Activated T-helper 17 cell treated with anti-CD3 and anti-CD28 coated beads, Interleukin-2, amount 50 U/mL, for 72 hours (primary cell): Measurements from ENCODE around the gene CD55. TPM values are rescaled to one million over a fixed set of nuclear protein-coding genes. Genes with fewer than 3 reads are reported as not detected.
"Not testable (repeated sequence)": the region's sequence is repeated elsewhere in the genome, so short reads cannot be mapped to it uniquely, and the experiment has no call there.

Experiments
- ATAC-seq: fragments of 150-1000 bp; cut with Tn5 transposase; replicated peaks from 2 replicates; pipeline ENCODE4 v1.10.0; 2021; ENCODE audit warnings: mild to moderate bottlenecking, moderate library complexity
- H3K27ac Mint-ChIP-seq: one replicate; pipeline ENCODE4 v1.8.0; 2022; ENCODE audit warnings: mixed read lengths
- H3K27me3 Mint-ChIP-seq: one replicate; pipeline ENCODE4 v1.8.0; 2022; ENCODE audit warnings: mixed read lengths
- H3K36me3 Mint-ChIP-seq: one replicate; pipeline ENCODE4 v1.8.0; 2022; ENCODE audit warnings: low read depth, mild to moderate bottlenecking, mixed read lengths
- H3K4me1 Mint-ChIP-seq: one replicate; pipeline ENCODE4 v1.8.0; 2022; ENCODE audit warnings: mixed read lengths
- H3K4me3 Mint-ChIP-seq: one replicate; pipeline ENCODE4 v1.8.0; 2022; ENCODE audit warnings: mild to moderate bottlenecking, mixed read lengths
- H3K9me3 Mint-ChIP-seq: one replicate; pipeline ENCODE4 v1.8.0; 2022; ENCODE audit warnings: mixed read lengths
- total RNA-seq, 2 donors: library from RNA; stranded (reverse); gene quantifications; one replicate each; pipeline ENCODE4 v1.2.3, GENCODE V29; 2022

Gene CD55
- total RNA-seq, 2 donors from 2014 or later: 29.0 to 61.8 TPM

DNA sequence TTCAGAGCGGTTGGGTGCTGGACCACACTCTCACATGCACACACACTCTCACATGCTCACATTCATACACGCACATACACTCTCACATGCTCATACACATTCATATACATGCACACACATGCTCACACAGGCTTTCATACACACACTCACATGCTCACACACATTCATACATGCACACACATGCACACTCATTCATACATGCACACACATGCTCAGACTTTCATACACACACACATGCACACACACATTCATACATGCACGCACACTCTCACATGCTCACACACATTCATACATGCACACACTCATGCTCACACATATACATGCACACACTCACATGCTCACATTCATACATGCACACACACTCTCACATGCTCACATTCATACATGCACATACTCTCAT, 6.0 kb upstream of the CD55 start:
- Mint-ChIP-seq H3K27ac (no peak overlapping the region), H3K36me3 (no peaks in the 10 kb centered on the region), H3K4me3 (no peak overlapping the region), H3K4me1 (no peaks in the 10 kb centered on the region), H3K27me3 (no peaks in the 10 kb centered on the region), H3K9me3 (no peaks in the 10 kb centered on the region)
- no peak for ATAC-seq

DNA sequence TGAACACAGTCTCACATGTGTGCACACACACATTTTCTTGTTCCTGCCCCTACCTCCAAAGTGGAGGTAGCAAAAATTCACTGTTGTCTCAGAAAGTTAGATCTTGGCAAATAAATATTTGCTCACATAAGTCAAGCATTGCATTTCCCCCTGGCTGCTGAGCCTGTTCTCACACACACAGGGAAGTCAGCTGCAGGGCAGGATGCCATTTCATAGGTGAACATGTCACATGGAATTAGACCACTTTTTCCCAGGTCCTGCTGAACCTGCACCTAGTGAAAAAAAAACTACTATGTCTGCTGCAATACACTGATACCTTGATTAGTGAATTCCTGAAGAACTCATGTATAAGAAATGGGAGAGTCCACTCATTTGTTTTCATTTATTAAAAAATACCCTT, 5.3 kb upstream of the CD55 start:
- no peaks in the 10 kb centered on the region for H3K9me3 Mint-ChIP-seq
- no peak overlapping the region for H3K27ac Mint-ChIP-seq
- H3K4me1 Mint-ChIP-seq: no peaks in the 10 kb centered on the region
- no peaks in the 10 kb centered on the region for H3K27me3 Mint-ChIP-seq
- H3K36me3 Mint-ChIP-seq: peaks cover 3% of the 10 kb centered on the region
- H3K4me3 Mint-ChIP-seq: no peak overlapping the region
- ATAC-seq: no peak

GRCh38 chr1:207316622-207317391, 4.7 kb upstream of the CD55 start:
- no peaks in the 10 kb centered on the region for H3K9me3 Mint-ChIP-seq
- no peak overlapping the region for H3K27ac Mint-ChIP-seq
- H3K4me1 Mint-ChIP-seq: no peaks in the 10 kb centered on the region
- ATAC-seq: no peak
- no peaks in the 10 kb centered on the region for H3K27me3 Mint-ChIP-seq
- no peak overlapping the region for H3K4me3 Mint-ChIP-seq
- peaks cover 9% of the 10 kb centered on the region for H3K36me3 Mint-ChIP-seq

GRCh38 chr1:207317561-207317960, 3.9 kb upstream of the CD55 start:
- no peaks in the 10 kb centered on the region for H3K27me3 Mint-ChIP-seq
- H3K36me3 Mint-ChIP-seq: peaks cover 16% of the 10 kb centered on the region
- no peak overlapping the region for H3K27ac Mint-ChIP-seq
- ATAC-seq: no peak
- no peak overlapping the region for H3K4me3 Mint-ChIP-seq
- no peaks in the 10 kb centered on the region for H3K9me3 Mint-ChIP-seq
- H3K4me1 Mint-ChIP-seq: no peaks in the 10 kb centered on the region

DNA sequence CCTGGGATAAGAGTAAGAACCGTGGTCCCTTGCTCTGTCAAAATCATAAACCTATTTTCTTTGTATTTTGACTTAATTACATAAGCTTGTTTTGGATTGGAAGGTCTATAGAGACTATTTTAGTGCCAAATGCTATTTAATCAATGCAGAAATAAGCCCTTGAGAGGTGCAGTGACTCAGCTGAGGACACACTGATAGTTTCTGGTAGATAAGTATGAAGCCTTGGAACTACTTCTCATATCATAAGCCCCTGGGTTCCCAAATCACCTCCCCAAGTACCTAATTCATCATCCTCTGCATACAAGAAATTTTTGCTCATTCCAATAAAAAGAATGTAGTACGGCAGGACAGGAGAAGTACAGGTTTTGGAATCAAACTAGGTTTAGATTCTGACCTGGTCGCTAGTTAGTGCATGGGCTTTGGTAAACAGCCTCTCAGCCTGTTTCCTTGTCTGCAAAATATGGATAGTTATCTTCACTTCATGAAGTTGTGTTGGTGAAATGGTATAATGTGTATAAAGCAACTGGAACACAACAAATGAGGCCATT, 3.3 kb upstream of the CD55 start:
- ATAC-seq: no peak
- no peaks in the 10 kb centered on the region for H3K9me3 Mint-ChIP-seq
- no peaks in the 10 kb centered on the region for H3K27me3 Mint-ChIP-seq
- H3K36me3 Mint-ChIP-seq: peaks cover 17% of the 10 kb centered on the region
- no peak overlapping the region for H3K4me3 Mint-ChIP-seq
- H3K27ac Mint-ChIP-seq: no peak overlapping the region
- peaks cover under 1% of the 10 kb centered on the region for H3K4me1 Mint-ChIP-seq

GRCh38 chr1:207319199-207319598, 2.3 kb upstream of the CD55 start:
- H3K9me3 Mint-ChIP-seq: no peaks in the 10 kb centered on the region
- no peak overlapping the region for H3K4me3 Mint-ChIP-seq
- H3K4me1 Mint-ChIP-seq: peaks cover 11% of the 10 kb centered on the region
- no peak for ATAC-seq
- peaks cover 27% of the 10 kb centered on the region for H3K36me3 Mint-ChIP-seq
- H3K27me3 Mint-ChIP-seq: no peaks in the 10 kb centered on the region
- H3K27ac Mint-ChIP-seq: no peak overlapping the region

- H3K4me1 Mint-ChIP-seq: peaks cover 12% of the 10 kb centered on the region
- peaks cover 36% of the 10 kb centered on the region for H3K36me3 Mint-ChIP-seq
- not testable (repeated sequence) for H3K27me3 Mint-ChIP-seq, ATAC-seq, H3K9me3 Mint-ChIP-seq
- peak overlapping the region; percentile 98 for H3K4me3 Mint-ChIP-seq
- H3K27ac Mint-ChIP-seq: peak overlapping the region; percentile 99
Measured at GRCh38 chr1:207320105-207320504, 1.4 kb upstream of the CD55 start.

- H3K27me3 Mint-ChIP-seq: no peaks in the 10 kb centered on the region
- peaks cover 55% of the 10 kb centered on the region for H3K36me3 Mint-ChIP-seq
- H3K4me3 Mint-ChIP-seq: peak overlapping the region; percentile 98
- peaks cover 16% of the 10 kb centered on the region for H3K4me1 Mint-ChIP-seq
- no peaks in the 10 kb centered on the region for H3K9me3 Mint-ChIP-seq
- peak overlapping the region; percentile 99 for H3K27ac Mint-ChIP-seq
- no peak for ATAC-seq
Measured at GRCh38 chr1:207321790-207322645, 540 bp downstream of the CD55 start.

- Mint-ChIP-seq H3K9me3 (no peaks in the 10 kb centered on the region), H3K36me3 (peaks cover 71% of the 10 kb centered on the region), H3K4me3 (peak overlapping the region; percentile 98), H3K27me3 (no peaks in the 10 kb centered on the region), H3K4me1 (peaks cover 26% of the 10 kb centered on the region), H3K27ac (peak overlapping the region; percentile 78)
- ATAC-seq: no peak
Measured at GRCh38 chr1:207323425-207324225, 2.1 kb downstream of the CD55 start.

DNA sequence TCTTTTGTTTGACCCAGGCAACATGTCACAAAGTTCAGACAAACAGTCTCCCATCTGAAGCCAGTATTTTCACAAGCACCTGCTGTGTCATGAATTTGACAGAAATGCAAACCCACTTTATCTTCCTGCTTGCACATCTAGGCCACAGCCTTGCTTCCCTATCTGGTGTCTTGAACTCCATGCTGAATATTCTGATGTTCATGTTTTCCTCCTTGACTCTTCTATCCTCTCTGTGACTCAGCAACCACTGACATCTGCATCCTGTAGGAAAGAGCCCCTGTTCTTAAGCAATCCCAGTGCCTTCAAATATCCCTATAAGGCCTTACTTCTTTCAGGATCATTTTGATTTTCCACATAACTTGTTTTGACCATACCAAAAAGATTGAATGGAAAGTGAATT, 6.5 kb downstream of the CD55 start:
- Mint-ChIP-seq H3K27ac (no peak overlapping the region), H3K4me3 (no peak overlapping the region), H3K36me3 (peaks cover 94% of the 10 kb centered on the region)

GRCh38 chr1:207328908-207329440, 7.5 kb downstream of the CD55 start:
- Mint-ChIP-seq H3K4me3 (no peak overlapping the region), H3K9me3 (peaks cover 10% of the 10 kb centered on the region), H3K27me3 (no peaks in the 10 kb centered on the region), H3K36me3 (peaks cover 96% of the 10 kb centered on the region), H3K4me1 (peaks cover 30% of the 10 kb centered on the region), H3K27ac (no peak overlapping the region)
- no peak for ATAC-seq

More for the DNA sequence above, 6.5 kb downstream of the CD55 start:
- H3K9me3 Mint-ChIP-seq: peaks cover 1% of the 10 kb centered on the region
- H3K4me1 Mint-ChIP-seq: peaks cover 30% of the 10 kb centered on the region
- ATAC-seq: no peak
- no peaks in the 10 kb centered on the region for H3K27me3 Mint-ChIP-seq

- ATAC-seq: no peak
Measured at GRCh38 chr1:207329469-207329868, 8.0 kb downstream of the CD55 start.

DNA sequence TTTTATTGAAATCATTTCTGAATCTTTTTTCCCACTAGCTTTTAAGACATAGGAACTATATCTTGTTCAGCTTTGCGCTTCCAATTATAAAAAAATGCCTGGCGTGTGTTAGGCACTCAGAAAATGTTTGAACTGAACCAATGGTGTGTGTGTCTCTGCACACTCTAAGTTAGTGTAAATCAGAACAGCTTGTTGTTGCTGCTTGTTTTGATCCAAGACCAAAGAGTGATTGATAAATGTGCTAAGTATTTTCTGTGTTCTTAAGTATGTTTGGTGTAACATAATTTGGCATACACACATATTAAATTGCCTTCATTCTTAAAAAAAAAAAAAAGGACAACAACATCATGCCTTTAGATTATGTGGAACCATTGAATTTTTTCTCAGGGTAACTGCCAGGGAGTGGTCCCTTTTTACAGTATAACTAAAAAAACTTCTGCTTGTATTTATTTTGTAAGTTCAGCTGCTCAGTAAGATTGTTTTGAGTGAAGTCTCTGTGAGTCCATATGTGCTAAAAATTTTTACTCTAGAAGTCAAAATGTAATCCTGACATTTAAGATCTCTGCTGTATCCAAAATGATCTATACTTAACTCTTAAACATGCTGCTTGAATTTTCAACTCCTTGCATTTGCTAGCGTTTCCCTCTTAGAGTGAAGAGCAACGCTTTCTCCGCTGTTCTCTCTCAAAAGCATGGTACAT, 8.7 kb downstream of the CD55 start:
- Mint-ChIP-seq H3K36me3 (peaks cover 95% of the 10 kb centered on the region), H3K4me3 (no peak overlapping the region), H3K9me3 (peaks cover 15% of the 10 kb centered on the region), H3K4me1 (peaks cover 34% of the 10 kb centered on the region), H3K27me3 (no peaks in the 10 kb centered on the region), H3K27ac (no peak overlapping the region)
- no peak for ATAC-seq

More at GRCh38 chr1:207329469-207329868, 8.0 kb downstream of the CD55 start:
- Mint-ChIP-seq H3K27ac (no peak overlapping the region), H3K27me3 (no peaks in the 10 kb centered on the region), H3K9me3 (peaks cover 13% of the 10 kb centered on the region), H3K36me3 (peaks cover 96% of the 10 kb centered on the region), H3K4me3 (no peak overlapping the region), H3K4me1 (peaks cover 31% of the 10 kb centered on the region)
